Measurements from ENCODE around the gene NCMAP.

The NCMAP gene

GRCh38 chr1:24544239-24544638 lies 11.6 kb upstream of the NCMAP start:
- DNase-seq, result no peak

GRCh38 chr1:24545662-24546061 lies 10.2 kb upstream of the NCMAP start:
- DNase-seq, result peak in 1 of 2 experiments; percentile 4

- DNase-seq, result no peak
Observed at GRCh38 chr1:24547195-24547594, 8.7 kb upstream of the NCMAP start.

- DNase-seq, result no peak
Observed at GRCh38 chr1:24548070-24548469, 7.8 kb upstream of the NCMAP start.

GRCh38 chr1:24549210-24549609 lies 6.7 kb upstream of the NCMAP start:
- peak; percentile 50 to 71 for DNase-seq

- DNase-seq, result no peak
Observed at GRCh38 chr1:24551290-24551959, 4.5 kb upstream of the NCMAP start.

GRCh38 chr1:24551960-24552571 lies 3.8 kb upstream of the NCMAP start:
- peak; percentile 87 to 90 for DNase-seq

GRCh38 chr1:24553931-24554330 lies 2.0 kb upstream of the NCMAP start:
- peak; percentile 73 to 91 for DNase-seq

- no peak for DNase-seq
Observed at GRCh38 chr1:24554714-24555113, 1.2 kb upstream of the NCMAP start.

GRCh38 chr1:24556414-24556795 lies 518 bp downstream of the NCMAP start:
- no peak for DNase-seq

GRCh38 chr1:24557220-24557619 lies 1.3 kb downstream of the NCMAP start:
- no peak for DNase-seq

GRCh38 chr1:24557711-24558131 lies 1.8 kb downstream of the NCMAP start:
- no peak for DNase-seq

- DNase-seq, result no peak
Observed at GRCh38 chr1:24558455-24558854, 2.6 kb downstream of the NCMAP start.

- DNase-seq, result no peak
Observed at GRCh38 chr1:24558902-24559791, 3.3 kb downstream of the NCMAP start.

GRCh38 chr1:24560361-24560760 lies 4.5 kb downstream of the NCMAP start:
- DNase-seq, result no peak

- peak; percentile 97 to 98 for DNase-seq
Observed at GRCh38 chr1:24562625-24563024, 6.7 kb downstream of the NCMAP start.

- DNase-seq, result no peak
Observed at GRCh38 chr1:24564695-24565094, 8.8 kb downstream of the NCMAP start.

GRCh38 chr1:24566236-24566867 lies 10.5 kb downstream of the NCMAP start:
- no peak for DNase-seq

GRCh38 chr1:24567792-24568388 lies 12.0 kb downstream of the NCMAP start:
- no peak for DNase-seq

- DNase-seq, result no peak
Observed at GRCh38 chr1:24568475-24568874, 12.6 kb downstream of the NCMAP start.

- DNase-seq, result no peak
Observed at GRCh38 chr1:24570265-24571125, 14.6 kb downstream of the NCMAP start.

GRCh38 chr1:24572301-24572700 lies 16.4 kb downstream of the NCMAP start:
- no peak for DNase-seq
